ENCODE measurements around the gene TAL2.
A peak's percentile ranks its signal among the peaks of the same experiment; 100 is the strongest.

Gene TAL2

GRCh38 chr9:105662184-105663104 is at the start of gene TAL2:
Gene TAL2 (plus strand): TSS chr9:105662457. CDS start chr9:105662497, 40 bp downstream.
- in situ Hi-C loops (cut with HindIII; ENCODE audit: low pct_ligation_motif_present, low pct_unique_long_range_greater_than_20kb, low sequenced_read_pairs): no loop called here
- no peak for DNase-seq

DNA sequence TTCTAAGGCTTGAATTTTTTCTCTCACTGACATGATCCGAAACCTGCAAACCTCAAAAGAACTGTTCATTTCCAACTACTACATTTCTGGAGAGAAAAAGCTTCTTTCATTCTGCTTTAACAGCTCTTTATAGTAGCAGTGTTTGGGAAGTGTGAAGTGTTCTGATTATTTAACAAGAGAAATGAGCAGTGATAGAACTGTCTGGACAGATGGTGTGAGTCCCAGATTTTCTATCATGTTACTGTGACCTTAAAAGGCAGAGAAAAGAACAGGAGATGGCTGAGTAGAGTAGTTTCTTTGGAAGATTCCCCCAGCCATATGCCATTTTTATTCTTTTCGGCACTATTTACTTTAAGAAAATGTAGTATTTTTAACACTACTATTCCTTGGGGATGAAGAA is 41.3 kb upstream of the TAL2 start:
- in situ Hi-C loops (cut with HindIII; ENCODE audit: low pct_ligation_motif_present, low pct_unique_long_range_greater_than_20kb, low sequenced_read_pairs): no loop called here

DNA sequence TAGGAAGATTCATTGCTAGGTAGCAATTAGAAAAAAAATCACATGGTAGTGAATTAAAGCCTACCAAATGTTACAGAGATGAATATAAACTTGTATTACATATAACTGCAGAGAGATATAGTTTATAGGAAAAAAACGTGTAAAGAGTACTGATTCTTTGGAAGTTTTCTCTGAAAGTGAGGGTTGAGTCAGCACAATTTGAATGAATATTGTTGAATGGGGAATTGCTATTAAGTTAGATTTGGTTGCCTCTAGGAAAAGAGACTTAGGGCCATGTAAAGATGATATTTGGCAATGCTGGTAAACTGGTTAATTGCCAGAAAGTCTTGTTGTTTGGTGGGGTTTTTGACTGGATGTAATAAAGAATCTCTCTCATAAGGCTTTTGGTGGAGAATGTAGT is 37.2 kb upstream of the TAL2 start:
- no peak for DNase-seq
- in situ Hi-C loops (cut with HindIII; ENCODE audit: low pct_ligation_motif_present, low pct_unique_long_range_greater_than_20kb, low sequenced_read_pairs): no loop called here

More for the DNA sequence above, 41.3 kb upstream of the TAL2 start:
- DNase-seq: no peak

DNA sequence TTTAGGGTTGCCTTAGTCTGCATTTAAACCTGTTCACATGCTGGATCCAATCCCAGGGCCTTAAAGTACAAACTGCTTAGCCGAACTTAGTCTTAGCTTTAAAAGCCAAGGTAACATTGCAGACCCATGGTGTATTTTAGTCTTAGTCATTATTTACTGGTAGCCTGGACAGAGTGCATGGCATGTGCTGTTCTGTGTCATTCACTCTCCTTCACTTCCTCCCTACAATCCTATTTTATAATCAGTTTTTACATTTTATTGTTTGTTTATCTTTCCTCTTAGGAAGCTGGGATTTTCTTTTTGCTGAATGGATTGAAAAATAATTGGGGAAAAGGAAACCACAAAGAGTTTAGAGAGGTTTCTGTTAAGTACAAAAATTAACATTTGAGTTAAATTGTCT is 29.4 kb upstream of the TAL2 start:
- in situ Hi-C loops (cut with HindIII; ENCODE audit: low pct_ligation_motif_present, low pct_unique_long_range_greater_than_20kb, low sequenced_read_pairs): no loop called here
- DNase-seq: no peak

DNA sequence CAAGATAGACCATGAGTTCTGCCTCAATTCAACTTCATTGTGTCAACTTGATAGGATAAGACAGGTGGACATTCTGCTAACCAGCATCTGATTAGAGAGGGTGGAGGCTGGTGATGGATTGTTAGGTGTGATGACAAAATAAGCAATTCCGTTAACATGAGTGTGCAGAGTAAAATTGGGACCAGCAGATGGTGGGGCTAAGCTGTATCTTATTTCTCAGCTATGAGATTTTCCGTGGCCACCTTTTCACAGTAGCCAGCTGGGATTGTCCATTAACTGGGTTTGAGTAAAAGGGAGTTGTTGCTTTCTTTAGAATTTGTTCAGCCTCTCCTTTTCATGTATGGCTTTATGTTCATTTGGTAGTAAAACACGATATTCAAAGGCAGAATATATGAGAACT is 28.8 kb upstream of the TAL2 start:
- no peak for DNase-seq
- in situ Hi-C loops (cut with HindIII; ENCODE audit: low pct_ligation_motif_present, low pct_unique_long_range_greater_than_20kb, low sequenced_read_pairs): no loop called here

GRCh38 chr9:105636331-105636730 is 25.9 kb upstream of the TAL2 start:
- in situ Hi-C loops (cut with HindIII; ENCODE audit: low pct_ligation_motif_present, low pct_unique_long_range_greater_than_20kb, low sequenced_read_pairs): no loop called here
- no peak for DNase-seq

- in situ Hi-C loops (cut with HindIII; ENCODE audit: low pct_ligation_motif_present, low pct_unique_long_range_greater_than_20kb, low sequenced_read_pairs): no loop called here
- no peak for DNase-seq
These were observed 24.4 kb upstream of the TAL2 start for GRCh38 chr9:105637787-105638395.

GRCh38 chr9:105639936-105640335 is 22.3 kb upstream of the TAL2 start:
- DNase-seq: no peak
- in situ Hi-C loops (cut with HindIII; ENCODE audit: low pct_ligation_motif_present, low pct_unique_long_range_greater_than_20kb, low sequenced_read_pairs): no loop called here

GRCh38 chr9:105643795-105644194 is 18.5 kb upstream of the TAL2 start:
- DNase-seq: no peak

DNA sequence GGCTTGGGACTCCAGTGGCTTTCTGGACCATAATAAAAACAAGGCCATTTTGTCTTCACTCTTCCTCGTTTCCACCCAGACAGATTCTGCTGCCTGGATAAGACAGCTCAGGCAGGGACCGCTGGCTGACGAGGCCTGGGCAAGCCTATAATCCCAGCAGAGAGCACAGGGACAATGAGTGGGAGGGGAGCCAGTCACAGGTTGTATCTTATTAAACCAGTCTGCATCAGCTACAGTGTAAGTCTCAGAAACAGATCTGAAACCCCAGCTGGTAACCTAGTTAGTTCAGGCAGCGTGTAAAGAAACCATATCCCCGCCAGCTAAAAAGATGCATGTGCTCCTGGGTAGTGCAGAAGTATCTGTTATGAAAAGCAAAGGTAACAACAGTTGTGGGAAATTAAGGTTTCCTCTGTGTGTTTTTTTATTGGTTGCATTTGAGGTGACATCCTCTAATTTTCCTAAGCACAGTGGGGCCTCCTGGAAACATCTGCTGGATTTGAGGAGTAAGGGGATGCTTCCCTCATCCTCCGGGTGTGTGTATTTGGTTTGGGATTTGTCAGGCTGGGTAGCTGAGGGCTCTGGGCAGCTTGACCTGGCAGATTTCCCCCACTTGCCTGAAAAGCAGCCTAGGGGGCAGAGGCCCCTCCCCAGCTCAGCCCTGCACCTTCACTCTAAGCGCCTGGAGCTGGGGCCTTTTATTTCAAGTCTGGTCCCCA is 15.2 kb upstream of the TAL2 start:
- in situ Hi-C loops (cut with HindIII; ENCODE audit: low pct_ligation_motif_present, low pct_unique_long_range_greater_than_20kb, low sequenced_read_pairs): no loop called here
- no peak for DNase-seq

More at GRCh38 chr9:105643795-105644194, 18.5 kb upstream of the TAL2 start:
- in situ Hi-C loops (cut with HindIII; ENCODE audit: low pct_ligation_motif_present, low pct_unique_long_range_greater_than_20kb, low sequenced_read_pairs): no loop called here

DNA sequence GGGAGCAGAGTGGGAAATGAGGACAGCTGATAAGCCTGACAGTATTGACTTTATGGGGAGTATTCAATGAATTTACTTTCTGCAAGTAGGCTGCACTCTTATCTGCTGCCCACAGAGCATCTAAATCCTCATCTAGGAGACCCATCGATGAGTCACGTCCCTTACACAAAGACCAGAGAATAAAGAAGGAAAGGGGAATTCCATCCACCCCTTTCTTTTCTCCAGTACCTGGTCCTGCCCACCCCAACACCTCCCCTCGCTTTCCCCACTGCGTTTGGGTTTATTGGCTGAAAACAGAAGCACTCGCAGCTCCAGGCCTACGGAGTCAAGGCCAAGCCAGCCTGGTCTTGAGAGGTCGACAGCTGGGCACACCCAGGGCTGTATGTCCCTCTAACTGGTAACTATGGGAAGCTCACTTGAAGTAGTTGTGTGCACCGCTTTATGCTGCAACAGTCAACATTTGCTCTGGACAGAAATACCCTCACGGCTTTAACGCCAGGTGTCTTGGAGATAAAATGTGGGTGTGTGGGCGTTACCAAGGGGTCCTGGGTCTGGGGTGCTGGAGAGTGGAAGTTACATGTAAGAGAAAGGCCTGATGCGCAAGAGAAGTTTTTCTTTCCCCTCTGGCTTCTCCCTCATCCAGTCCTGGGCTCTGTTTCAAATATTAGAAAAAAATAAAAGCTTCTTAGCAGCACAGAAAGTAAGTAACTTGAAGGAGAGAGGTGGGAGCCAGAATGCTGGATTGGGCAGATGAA is 14.5 kb upstream of the TAL2 start:
- DNase-seq: no peak
- in situ Hi-C loops (cut with HindIII; ENCODE audit: low pct_ligation_motif_present, low pct_unique_long_range_greater_than_20kb, low sequenced_read_pairs): no loop called here

- DNase-seq: no peak
- in situ Hi-C loops (cut with HindIII; ENCODE audit: low pct_ligation_motif_present, low pct_unique_long_range_greater_than_20kb, low sequenced_read_pairs): no loop called here
These were observed 10.5 kb upstream of the TAL2 start for GRCh38 chr9:105651806-105652205.

DNA sequence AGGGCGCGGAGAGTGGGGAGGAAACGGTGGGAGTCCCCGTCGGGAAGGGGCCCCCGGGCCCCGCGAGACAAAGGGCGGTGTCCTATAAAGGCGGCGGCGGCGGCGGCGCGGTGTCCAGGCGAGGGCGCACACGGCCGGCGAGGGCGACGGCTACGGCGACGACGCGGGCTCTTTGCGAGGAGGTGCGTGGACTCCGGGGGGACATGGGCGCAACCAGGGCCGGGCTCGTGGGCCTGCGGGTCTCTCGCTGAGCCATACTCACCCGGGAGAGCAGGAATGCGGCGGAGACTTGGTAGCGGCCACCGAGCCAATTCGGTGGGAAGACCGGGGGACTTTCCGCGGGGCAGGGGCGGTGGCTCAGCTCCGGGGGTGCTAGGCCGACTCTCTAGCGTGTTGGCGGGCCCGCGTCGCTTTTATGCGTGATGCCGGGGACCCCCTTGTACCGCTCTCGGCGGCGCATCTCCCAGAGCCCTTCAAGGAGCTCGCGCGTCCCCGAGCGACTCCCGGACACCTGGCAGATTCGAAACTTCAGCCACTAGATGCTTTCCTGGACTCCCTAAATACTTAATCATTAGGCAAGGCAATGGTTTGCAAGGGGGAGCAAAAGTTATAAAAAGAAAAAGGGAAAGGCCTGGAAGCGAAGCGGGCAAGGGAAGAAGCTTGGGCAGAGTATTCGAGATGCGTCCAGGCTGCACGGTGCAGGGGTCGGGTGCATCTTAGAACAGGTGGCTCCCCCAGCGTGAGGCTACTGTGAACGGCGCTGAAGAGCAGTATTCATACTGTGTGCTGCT is 5.9 kb upstream of the TAL2 start:
- in situ Hi-C loops (cut with HindIII; ENCODE audit: low pct_ligation_motif_present, low pct_unique_long_range_greater_than_20kb, low sequenced_read_pairs): no loop called here
- peak; percentile 6 for DNase-seq

GRCh38 chr9:105658351-105658750 is 3.9 kb upstream of the TAL2 start:
- in situ Hi-C loops (cut with HindIII; ENCODE audit: low pct_ligation_motif_present, low pct_unique_long_range_greater_than_20kb, low sequenced_read_pairs): no loop called here
- DNase-seq: no peak

- no peak for DNase-seq
- in situ Hi-C loops (cut with HindIII; ENCODE audit: low pct_ligation_motif_present, low pct_unique_long_range_greater_than_20kb, low sequenced_read_pairs): no loop called here
These were observed 1.2 kb upstream of the TAL2 start for GRCh38 chr9:105661011-105661410.

DNA sequence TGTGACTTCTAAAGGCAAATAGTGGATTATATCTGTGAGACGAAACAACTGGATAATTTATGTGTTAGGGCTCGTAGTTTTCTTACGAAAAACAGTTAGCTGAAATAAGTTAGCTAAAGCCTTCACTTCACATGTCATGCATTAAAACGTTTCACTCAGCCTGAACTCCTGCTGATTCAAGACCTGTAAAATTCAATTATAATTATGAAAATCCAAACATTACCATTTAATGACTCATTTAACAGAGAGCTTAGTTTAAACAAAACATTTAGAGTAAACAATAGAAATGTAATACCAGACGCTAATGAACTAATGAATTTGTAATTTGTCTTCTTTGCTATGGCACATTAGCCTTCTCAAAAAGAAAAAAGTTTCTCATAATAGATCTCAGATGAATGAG is 1.7 kb downstream of the TAL2 start:
- in situ Hi-C loops (cut with HindIII; ENCODE audit: low pct_ligation_motif_present, low pct_unique_long_range_greater_than_20kb, low sequenced_read_pairs): no loop called here
- no peak for DNase-seq

GRCh38 chr9:105667867-105668266 is 5.6 kb downstream of the TAL2 start:
- in situ Hi-C loops (cut with HindIII; ENCODE audit: low pct_ligation_motif_present, low pct_unique_long_range_greater_than_20kb, low sequenced_read_pairs): no loop called here
- no peak for DNase-seq

GRCh38 chr9:105670315-105670714 is 8.1 kb downstream of the TAL2 start:
- in situ Hi-C loops (cut with HindIII; ENCODE audit: low pct_ligation_motif_present, low pct_unique_long_range_greater_than_20kb, low sequenced_read_pairs): no loop called here
- no peak for DNase-seq
